Endodermal cell (in vitro differentiated cells): Measurements from ENCODE around the gene NRXN3. TPM values are rescaled to one million over a fixed set of nuclear protein-coding genes. Genes with fewer than 3 reads are reported as not detected.

Experiments
- DNase-seq: peaks from one replicate; pipeline ENCODE4 v3.0.0-alpha.2; 2017
- H3K27ac ChIP-seq: 2 replicates; pipeline ENCODE4 v1.5.1; 2013; ENCODE audit warnings: mild to moderate bottlenecking, low read depth, low read length, moderate library complexity
- H3K27me3 ChIP-seq: 2 replicates; pipeline ENCODE4 v1.6.1; 2013; ENCODE audit warnings: mild to moderate bottlenecking, low read length, moderate library complexity; ENCODE audit not compliant: insufficient read depth, control insufficient read depth, poor library complexity, severe bottlenecking
- H3K36me3 ChIP-seq: 2 replicates; pipeline ENCODE4 v1.7.0; 2013; ENCODE audit warnings: mild to moderate bottlenecking, low read length, moderate library complexity; ENCODE audit not compliant: control insufficient read depth, insufficient read depth
- H3K4me1 ChIP-seq: one replicate; pipeline ENCODE4 v1.7.0; 2013; ENCODE audit warnings: low read length; ENCODE audit not compliant: control insufficient read depth, insufficient read depth
- H3K4me3 ChIP-seq: 2 replicates; pipeline ENCODE4 v1.5.1; 2013; ENCODE audit warnings: mild to moderate bottlenecking, low read length, moderate library complexity
- H3K9ac ChIP-seq: 2 replicates; pipeline ENCODE4 v1.6.1; 2013; ENCODE audit warnings: mild to moderate bottlenecking, low read length, moderate library complexity; ENCODE audit not compliant: poor library complexity, severe bottlenecking; ENCODE audit errors: extremely low read depth
- H3K9me3 ChIP-seq: 2 replicates; pipeline ENCODE4 v1.6.1; 2013; ENCODE audit warnings: mild to moderate bottlenecking, low read length, moderate library complexity; ENCODE audit not compliant: control insufficient read depth
- H3K27ac Mint-ChIP-seq: 2 replicates; pipeline ENCODE4 v1.8.0; 2020; ENCODE audit warnings: mixed read lengths
- H3K27me3 Mint-ChIP-seq: 2 replicates; pipeline ENCODE4 v1.8.0; 2021; ENCODE audit warnings: mild to moderate bottlenecking, mixed read lengths; ENCODE audit not compliant: insufficient read depth
- H3K36me3 Mint-ChIP-seq: 2 replicates; pipeline ENCODE4 v1.8.0; 2020; ENCODE audit warnings: low read depth, mixed read lengths
- H3K4me1 Mint-ChIP-seq: 2 replicates; pipeline ENCODE4 v1.8.0; 2020; ENCODE audit warnings: mixed read lengths
- H3K4me3 Mint-ChIP-seq: 2 replicates; pipeline ENCODE4 v1.8.0; 2020; ENCODE audit warnings: mild to moderate bottlenecking, moderate library complexity, mixed read lengths
- H3K9me3 Mint-ChIP-seq: 2 replicates; pipeline ENCODE4 v1.8.0; 2020; ENCODE audit warnings: mild to moderate bottlenecking, mixed read lengths
- CTCF ChIP-seq: fragments of 200-600 bp; sonication (generic); conservative IDR thresholded peaks from 2 replicates; pipeline ENCODE4 v1.5.0; 2021; ENCODE audit warnings: antibody characterized with exemption, mild to moderate bottlenecking
- WGBS, 2 experiments: methylation state at CpG; one replicate each; pipeline versions ENCODE4 v1.1.5 to v1.1.7; 2013; ENCODE audit warnings: missing lambda C conversion rate in 2 of 2, mixed read lengths in 1 of 2; ENCODE audit not compliant: insufficient coverage in 1 of 2, insufficient read length in 1 of 2; 5-methylcytosine and 5-hydroxymethylcytosine counted together
- total RNA-seq, 2 donors: library from RNA; stranded (reverse); fragmentation: NEBNext Ultra II Directional in 1 of 2; extraction: Animal tissue kit (Norgen Biotek cat#: 25700) in 1 of 2; gene quantifications; 2 replicates in 1 of 2; 3 replicates in 1 of 2; pipeline ENCODE4 v1.2.1, GENCODE V29; 2021

The NRXN3 gene
- total RNA-seq, 2 donors from 2014 or later, result 20.9 to 21.4 TPM

DNA sequence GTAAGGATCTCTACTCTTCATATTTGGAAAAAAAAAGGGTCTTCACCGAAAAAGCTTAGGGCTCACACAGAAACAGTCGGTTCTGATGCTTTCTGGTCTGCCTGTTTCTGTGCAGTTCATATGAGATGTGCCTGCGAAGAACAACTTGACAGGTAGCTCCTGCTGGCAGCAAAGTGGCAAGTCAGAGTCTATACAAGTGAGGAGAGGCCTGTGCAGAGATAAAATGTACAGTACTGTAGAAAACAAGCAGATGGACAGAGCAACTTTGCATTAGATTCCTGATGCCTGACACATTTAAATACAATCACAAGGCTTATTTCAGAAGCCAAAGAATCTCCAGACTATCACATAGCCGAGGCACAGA is 1105.1 kb downstream of the NRXN3 start:
- Histone ChIP-seq H3K4me1 (peaks cover 4% of the 10 kb centered on the region), H3K27ac (no peak overlapping the region), H3K4me3 (no peak overlapping the region), H3K9ac (no peak overlapping the region), H3K27me3 (peaks cover 43% of the 10 kb centered on the region), H3K9me3 (no peaks in the 10 kb centered on the region), H3K36me3 (no peaks in the 10 kb centered on the region)
- DNase-seq, result no peak
- no peak overlapping the region for H3K27ac Mint-ChIP-seq
- WGBS, 2 experiments, result 93% methylated on average over 4 of the region's 4 CpGs; no CpG with 5 or more reads in 1 of the 2 experiments
- no peak for TF ChIP-seq CTCF
- no peaks in the 10 kb centered on the region for H3K9me3 Mint-ChIP-seq
- H3K36me3 Mint-ChIP-seq, result no peaks in the 10 kb centered on the region
- H3K4me3 Mint-ChIP-seq, result no peak overlapping the region
- peaks cover 24% of the 10 kb centered on the region for H3K4me1 Mint-ChIP-seq
- H3K27me3 Mint-ChIP-seq, result peaks cover 34% of the 10 kb centered on the region

- Histone ChIP-seq H3K9ac (no peak overlapping the region), H3K9me3 (no peaks in the 10 kb centered on the region), H3K36me3 (no peaks in the 10 kb centered on the region), H3K4me3 (peak overlapping the region; percentile 87), H3K27me3 (peaks cover 50% of the 10 kb centered on the region), H3K4me1 (peaks cover 11% of the 10 kb centered on the region), H3K27ac (no peak overlapping the region)
- Mint-ChIP-seq H3K27ac (no peak overlapping the region), H3K9me3 (no peaks in the 10 kb centered on the region), H3K4me1 (peaks cover 43% of the 10 kb centered on the region), H3K36me3 (no peaks in the 10 kb centered on the region), H3K4me3 (peak overlapping the region; percentile 83), H3K27me3 (peaks cover 40% of the 10 kb centered on the region)
- no peak for TF ChIP-seq CTCF
- 32 to 34% methylated on average over 15 to 18 of the region's 18 CpGs for WGBS, 2 experiments
- DNase-seq, result no peak
These were observed 1108.2 kb downstream of the NRXN3 start for GRCh38 chr14:79278286-79278797.

DNA sequence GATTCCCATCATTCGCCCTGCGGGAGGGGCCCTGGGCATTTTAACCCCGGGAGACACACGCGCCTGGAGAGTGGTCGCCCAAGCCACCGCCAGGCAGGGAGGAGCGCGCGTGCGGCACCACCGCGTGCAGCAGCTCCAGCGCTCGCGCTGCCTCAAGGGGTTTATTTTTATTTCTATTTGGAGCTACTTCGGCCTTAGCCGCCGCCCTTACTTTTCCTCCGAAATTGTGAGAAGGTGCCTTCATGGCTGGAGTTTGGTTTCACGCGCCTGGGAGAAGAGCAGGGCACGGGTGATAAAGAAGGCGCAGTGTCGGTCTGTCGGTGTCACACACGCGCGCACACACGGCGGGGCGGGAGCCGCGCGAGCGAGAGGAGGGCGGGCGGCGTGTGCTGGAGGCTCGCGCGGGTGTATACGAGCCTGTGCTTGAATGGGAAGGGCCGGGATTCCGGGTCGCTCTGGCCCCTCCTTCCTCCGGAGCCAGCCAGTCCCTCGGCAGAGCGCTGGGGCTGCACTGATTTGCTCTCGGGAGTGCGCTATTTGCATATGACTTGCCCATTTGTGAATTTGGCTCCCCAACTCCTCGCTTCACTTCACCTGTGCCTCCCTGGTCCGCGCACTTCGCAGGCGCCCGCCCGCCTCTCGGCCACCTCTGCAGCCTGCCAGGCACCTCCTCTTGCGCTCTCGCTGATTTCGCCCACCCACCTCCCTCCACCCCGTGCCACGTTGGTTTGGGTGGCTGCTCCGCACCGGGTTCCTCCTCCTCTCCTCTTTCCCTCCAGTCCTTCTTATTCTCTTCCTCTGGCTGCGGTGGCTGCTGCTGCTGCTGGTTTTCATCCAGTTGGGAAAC is 1108.8 kb downstream of the NRXN3 start:
- Histone ChIP-seq H3K27me3 (peaks cover 50% of the 10 kb centered on the region), H3K36me3 (no peaks in the 10 kb centered on the region), H3K4me3 (peak overlapping the region; percentile 87), H3K9ac (peak overlapping the region; percentile 8), H3K27ac (no peak overlapping the region), H3K4me1 (peaks cover 11% of the 10 kb centered on the region), H3K9me3 (no peaks in the 10 kb centered on the region)
- peaks cover 40% of the 10 kb centered on the region for H3K27me3 Mint-ChIP-seq
- TF ChIP-seq CTCF, result no peak
- H3K4me3 Mint-ChIP-seq, result peak overlapping the region; percentile 83
- peak overlapping the region; percentile 90 for H3K27ac Mint-ChIP-seq
- no peaks in the 10 kb centered on the region for H3K36me3 Mint-ChIP-seq
- H3K4me1 Mint-ChIP-seq, result peaks cover 46% of the 10 kb centered on the region
- DNase-seq, result peak; percentile 98
- 0% methylated on average over 22 to 67 of the region's 67 CpGs for WGBS, 2 experiments
- no peaks in the 10 kb centered on the region for H3K9me3 Mint-ChIP-seq
